PC-3 (cell line): ENCODE results near the gene DCTN5.

Source experiments
- CTCF ChIP-seq: fragments of 300-600 bp; sonication (generic); conservative IDR thresholded peaks from 2 replicates; pipeline ENCODE4 v1.5.1; 2017; ENCODE audit warnings: antibody characterized with exemption, low read depth, mild to moderate bottlenecking, low read length
- EZH2phosphoT487 ChIP-seq: fragments of 300-600 bp; sonication (generic); IDR thresholded peaks from 2 replicates; pipeline ENCODE4 v1.6.1; 2018; ENCODE audit warnings: mild to moderate bottlenecking, antibody characterized with exemption, low read length, borderline replicate concordance

DNA sequence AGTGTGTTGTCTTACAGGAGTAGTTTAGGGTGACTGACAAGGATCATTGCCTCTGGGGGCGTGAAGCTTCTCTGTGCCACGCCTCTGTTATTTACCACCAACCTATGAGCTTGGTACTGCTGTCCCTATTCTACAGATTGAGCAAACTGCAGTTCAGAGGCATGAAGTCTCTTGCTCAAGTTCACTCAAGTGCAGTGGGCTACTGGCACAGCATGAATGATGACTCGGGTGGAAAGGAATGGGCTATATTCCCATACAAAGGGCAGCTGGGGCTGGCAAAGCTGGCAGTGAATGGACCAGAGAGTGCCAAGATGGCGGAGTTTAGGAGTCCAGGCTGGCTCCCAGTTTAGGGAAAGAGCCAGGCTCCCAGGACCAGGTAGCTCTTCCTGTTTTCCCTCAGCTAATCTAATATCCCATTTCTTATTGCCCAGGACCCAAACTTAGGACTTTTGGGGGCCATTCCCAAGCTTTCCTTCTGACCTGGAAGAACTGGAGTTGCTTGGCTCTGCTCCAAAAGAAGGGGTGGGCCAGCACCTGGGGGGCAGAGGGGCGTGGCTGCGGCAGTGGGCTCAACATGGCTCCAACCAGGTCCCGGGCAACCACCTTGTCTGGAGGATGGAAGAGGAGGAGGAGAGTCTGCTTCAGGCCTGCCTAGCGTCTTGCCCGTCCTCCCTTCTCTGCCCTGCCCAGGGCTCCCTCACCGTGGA lies 50.4 kb downstream of the DCTN5 start:
- TF ChIP-seq CTCF, result no peak
- no peak for TF ChIP-seq EZH2phosphoT487
